ENCODE results near the gene AMDHD2.

Gene AMDHD2

GRCh38 chr16:2490190-2491105 is 29.7 kb upstream of the AMDHD2 start:
- no peak for DNase-seq (ENCODE audit: low read depth, low spot score)
- H3K36me3 ChIP-seq (ENCODE audit: control insufficient read depth, insufficient read depth, low read length), result no peaks in the 10 kb centered on the region
- no peak overlapping the region; the same call in 1 of the 2 replicates for H3K4me3 ChIP-seq (ENCODE audit: low read length)
- H3K27ac ChIP-seq (ENCODE audit: low read length), result no peak overlapping the region
- H3K27me3 ChIP-seq (ENCODE audit: control insufficient read depth, insufficient read depth, low read length), result no peaks in the 10 kb centered on the region
- no peaks in the 10 kb centered on the region for H3K4me1 ChIP-seq (ENCODE audit: control insufficient read depth, insufficient read depth, low read length)
- H3K9me3 ChIP-seq (ENCODE audit: control insufficient read depth, insufficient read depth, low read length), result no peaks in the 10 kb centered on the region
- no CpG with 5 or more reads among the region's 23 CpGs for WGBS (ENCODE audit: insufficient coverage, insufficient read length)

- Histone ChIP-seq H3K36me3 (ENCODE audit: control insufficient read depth, insufficient read depth, low read length) (peaks cover 11% of the 10 kb centered on the region), H3K27me3 (ENCODE audit: control insufficient read depth, insufficient read depth, low read length) (no peaks in the 10 kb centered on the region), H3K4me3 (ENCODE audit: low read length) (no peak overlapping the region), H3K4me1 (ENCODE audit: control insufficient read depth, insufficient read depth, low read length) (no peaks in the 10 kb centered on the region), H3K9me3 (ENCODE audit: control insufficient read depth, insufficient read depth, low read length) (no peaks in the 10 kb centered on the region), H3K27ac (ENCODE audit: low read length) (no peak overlapping the region)
- DNase-seq (ENCODE audit: low read depth, low spot score), result no peak
- no CpG with 5 or more reads among the region's 13 CpGs for WGBS (ENCODE audit: insufficient coverage, insufficient read length)
These were observed 27.9 kb upstream of the AMDHD2 start for GRCh38 chr16:2492292-2492691.

GRCh38 chr16:2493605-2494004 is 26.6 kb upstream of the AMDHD2 start:
- no peaks in the 10 kb centered on the region for H3K27me3 ChIP-seq (ENCODE audit: control insufficient read depth, insufficient read depth, low read length)
- H3K4me1 ChIP-seq (ENCODE audit: control insufficient read depth, insufficient read depth, low read length), result no peaks in the 10 kb centered on the region
- no peak overlapping the region for H3K4me3 ChIP-seq (ENCODE audit: low read length)
- no peaks in the 10 kb centered on the region for H3K9me3 ChIP-seq (ENCODE audit: control insufficient read depth, insufficient read depth, low read length)
- no peak for DNase-seq (ENCODE audit: low read depth, low spot score)
- no peak overlapping the region for H3K27ac ChIP-seq (ENCODE audit: low read length)
- H3K36me3 ChIP-seq (ENCODE audit: control insufficient read depth, insufficient read depth, low read length), result peaks cover 16% of the 10 kb centered on the region
- no CpG with 5 or more reads among the region's 6 CpGs for WGBS (ENCODE audit: insufficient coverage, insufficient read length)

GRCh38 chr16:2494616-2495015 is 25.6 kb upstream of the AMDHD2 start:
- no CpG with 5 or more reads among the region's 5 CpGs for WGBS (ENCODE audit: insufficient coverage, insufficient read length)
- no peak for DNase-seq (ENCODE audit: low read depth, low spot score)
- no peak overlapping the region for H3K27ac ChIP-seq (ENCODE audit: low read length)
- no peaks in the 10 kb centered on the region for H3K27me3 ChIP-seq (ENCODE audit: control insufficient read depth, insufficient read depth, low read length)
- no peaks in the 10 kb centered on the region for H3K9me3 ChIP-seq (ENCODE audit: control insufficient read depth, insufficient read depth, low read length)
- H3K4me1 ChIP-seq (ENCODE audit: control insufficient read depth, insufficient read depth, low read length), result no peaks in the 10 kb centered on the region
- H3K36me3 ChIP-seq (ENCODE audit: control insufficient read depth, insufficient read depth, low read length), result peaks cover 22% of the 10 kb centered on the region
- H3K4me3 ChIP-seq (ENCODE audit: low read length), result no peak overlapping the region

- WGBS (ENCODE audit: insufficient coverage, insufficient read length), result no CpG with 5 or more reads among the region's 5 CpGs
- DNase-seq (ENCODE audit: low read depth, low spot score), result no peak
- H3K27me3 ChIP-seq (ENCODE audit: control insufficient read depth, insufficient read depth, low read length), result no peaks in the 10 kb centered on the region
- H3K9me3 ChIP-seq (ENCODE audit: control insufficient read depth, insufficient read depth, low read length), result no peaks in the 10 kb centered on the region
- H3K27ac ChIP-seq (ENCODE audit: low read length), result no peak overlapping the region
- peaks cover 22% of the 10 kb centered on the region for H3K36me3 ChIP-seq (ENCODE audit: control insufficient read depth, insufficient read depth, low read length)
- H3K4me1 ChIP-seq (ENCODE audit: control insufficient read depth, insufficient read depth, low read length), result no peaks in the 10 kb centered on the region
- H3K4me3 ChIP-seq (ENCODE audit: low read length), result no peak overlapping the region
These were observed 25.1 kb upstream of the AMDHD2 start for GRCh38 chr16:2495041-2495440.

GRCh38 chr16:2496223-2497115 is 23.7 kb upstream of the AMDHD2 start:
- Histone ChIP-seq H3K9me3 (ENCODE audit: control insufficient read depth, insufficient read depth, low read length) (no peaks in the 10 kb centered on the region), H3K4me1 (ENCODE audit: control insufficient read depth, insufficient read depth, low read length) (no peaks in the 10 kb centered on the region), H3K4me3 (ENCODE audit: low read length) (no peak overlapping the region), H3K27ac (ENCODE audit: low read length) (no peak overlapping the region), H3K36me3 (ENCODE audit: control insufficient read depth, insufficient read depth, low read length) (peaks cover 22% of the 10 kb centered on the region), H3K27me3 (ENCODE audit: control insufficient read depth, insufficient read depth, low read length) (no peaks in the 10 kb centered on the region)
- no CpG with 5 or more reads among the region's 62 CpGs for WGBS (ENCODE audit: insufficient coverage, insufficient read length)
- DNase-seq (ENCODE audit: low read depth, low spot score), result no peak

GRCh38 chr16:2497116-2497630 is 23.0 kb upstream of the AMDHD2 start:
- Histone ChIP-seq H3K36me3 (ENCODE audit: control insufficient read depth, insufficient read depth, low read length) (peaks cover 22% of the 10 kb centered on the region), H3K27ac (ENCODE audit: low read length) (no peak overlapping the region), H3K4me1 (ENCODE audit: control insufficient read depth, insufficient read depth, low read length) (peaks cover 4% of the 10 kb centered on the region), H3K27me3 (ENCODE audit: control insufficient read depth, insufficient read depth, low read length) (no peaks in the 10 kb centered on the region), H3K9me3 (ENCODE audit: control insufficient read depth, insufficient read depth, low read length) (no peaks in the 10 kb centered on the region), H3K4me3 (ENCODE audit: low read length) (no peak overlapping the region; the same call in 1 of the 2 replicates)
- no CpG with 5 or more reads among the region's 21 CpGs for WGBS (ENCODE audit: insufficient coverage, insufficient read length)
- DNase-seq (ENCODE audit: low read depth, low spot score), result no peak

- Histone ChIP-seq H3K4me3 (ENCODE audit: low read length) (no peak overlapping the region), H3K27ac (ENCODE audit: low read length) (no peak overlapping the region), H3K36me3 (ENCODE audit: control insufficient read depth, insufficient read depth, low read length) (peaks cover 22% of the 10 kb centered on the region), H3K9me3 (ENCODE audit: control insufficient read depth, insufficient read depth, low read length) (no peaks in the 10 kb centered on the region), H3K4me1 (ENCODE audit: control insufficient read depth, insufficient read depth, low read length) (peaks cover 4% of the 10 kb centered on the region), H3K27me3 (ENCODE audit: control insufficient read depth, insufficient read depth, low read length) (no peaks in the 10 kb centered on the region)
- WGBS (ENCODE audit: insufficient coverage, insufficient read length), result no CpG with 5 or more reads among the region's 26 CpGs
- DNase-seq (ENCODE audit: low read depth, low spot score), result no peak
These were observed 22.3 kb upstream of the AMDHD2 start for GRCh38 chr16:2497695-2498484.

GRCh38 chr16:2498531-2499253 is 21.5 kb upstream of the AMDHD2 start:
- Histone ChIP-seq H3K4me1 (ENCODE audit: control insufficient read depth, insufficient read depth, low read length) (peaks cover 4% of the 10 kb centered on the region), H3K9me3 (ENCODE audit: control insufficient read depth, insufficient read depth, low read length) (no peaks in the 10 kb centered on the region), H3K27ac (ENCODE audit: low read length) (no peak overlapping the region), H3K27me3 (ENCODE audit: control insufficient read depth, insufficient read depth, low read length) (no peaks in the 10 kb centered on the region), H3K36me3 (ENCODE audit: control insufficient read depth, insufficient read depth, low read length) (peaks cover 22% of the 10 kb centered on the region), H3K4me3 (ENCODE audit: low read length) (no peak overlapping the region)
- DNase-seq (ENCODE audit: low read depth, low spot score), result no peak
- WGBS (ENCODE audit: insufficient coverage, insufficient read length), result no CpG with 5 or more reads among the region's 15 CpGs
